MM.1S (cell line): ENCODE data around the gene ZBTB12.

Experiments
- DNase-seq: peaks from one replicate; pipeline ENCODE4 v3.0.0-alpha.2; 2015
- H2AFZ ChIP-seq: fragments of 300-600 bp; sonication (generic); 2 replicates; pipeline ENCODE4 v1.6.0; 2016; ENCODE audit warnings: antibody characterized with exemption, low read length
- H3F3A ChIP-seq: fragments of 300-600 bp; sonication (generic); 2 replicates; pipeline ENCODE4 v1.6.1; 2016; ENCODE audit warnings: mild to moderate bottlenecking, antibody characterized with exemption, low read length, moderate library complexity, mixed read lengths; ENCODE audit not compliant: insufficient read depth
- H3K27ac ChIP-seq: fragments of 300-600 bp; sonication (generic); 2 replicates; pipeline ENCODE4 v1.5.1; 2016; ENCODE audit warnings: mild to moderate bottlenecking, low read length
- H3K27me3 ChIP-seq: fragments of 300-600 bp; sonication (generic); replicated peaks from 2 replicates; pipeline ENCODE4 v1.6.0; 2016; ENCODE audit warnings: low read length; ENCODE audit not compliant: insufficient read depth
- H3K36me3 ChIP-seq: fragments of 300-600 bp; sonication (generic); replicated peaks from 2 replicates; pipeline ENCODE4 v1.6.1; 2016; ENCODE audit warnings: mild to moderate bottlenecking, low read length, mixed read lengths; ENCODE audit not compliant: insufficient read depth
- H3K4me1 ChIP-seq: fragments of 300-600 bp; sonication (generic); 2 replicates; pipeline ENCODE4 v1.6.1; 2016; ENCODE audit warnings: low read length, mixed read lengths
- H3K4me2 ChIP-seq: fragments of 300-600 bp; sonication (generic); 2 replicates; pipeline ENCODE4 v1.6.0; 2016; ENCODE audit warnings: low read depth, low read length
- H3K4me3 ChIP-seq: fragments of 300-600 bp; sonication (generic); 2 replicates; pipeline ENCODE4 v1.5.1; 2016; ENCODE audit warnings: low read length, mixed read lengths
- H3K79me2 ChIP-seq: fragments of 300-600 bp; sonication (generic); 2 replicates; pipeline ENCODE4 v1.6.1; 2016; ENCODE audit warnings: mixed run types, low read length, mixed read lengths
- H3K9ac ChIP-seq: fragments of 300-600 bp; sonication (generic); 2 replicates; pipeline ENCODE4 v1.6.1; 2016; ENCODE audit warnings: low read length, mixed read lengths
- H3K9me2 ChIP-seq: fragments of 300-600 bp; sonication (generic); replicated peaks from 2 replicates; pipeline ENCODE4 v1.6.1; 2016; ENCODE audit warnings: mild to moderate bottlenecking, low read length, mixed read lengths; ENCODE audit not compliant: insufficient read depth
- H3K9me3 ChIP-seq: fragments of 300-600 bp; sonication (generic); replicated peaks from 2 replicates; pipeline ENCODE4 v1.6.1; 2016; ENCODE audit warnings: mild to moderate bottlenecking, low read length, mixed read lengths; ENCODE audit not compliant: insufficient read depth
- H4K20me1 ChIP-seq: fragments of 300-600 bp; sonication (generic); 2 replicates; pipeline ENCODE4 v1.6.1; 2016; ENCODE audit warnings: mild to moderate bottlenecking, low read length, moderate library complexity, mixed read lengths; ENCODE audit not compliant: insufficient read depth
- EZH2 ChIP-seq: fragments of 300-600 bp; sonication (generic); optimal IDR thresholded peaks from 2 replicates; pipeline ENCODE3; 2017; ENCODE audit warnings: low read depth, mild to moderate bottlenecking, antibody characterized with exemption, low read length, mixed read lengths
- EZH2phosphoT487 ChIP-seq: fragments of 300-600 bp; sonication (generic); IDR thresholded peaks from 2 replicates; pipeline ENCODE4 v1.6.1; 2018; ENCODE audit warnings: antibody characterized with exemption, low read length
- TF ChIP-seq, protein P1 (sequence below): fragments of 300-600 bp; sonication (generic); IDR thresholded peaks from 2 replicates; pipeline ENCODE4 v1.5.1; 2016; ENCODE audit warnings: antibody characterized with exemption, low read length, mixed read lengths

Gene ZBTB12

DNA sequence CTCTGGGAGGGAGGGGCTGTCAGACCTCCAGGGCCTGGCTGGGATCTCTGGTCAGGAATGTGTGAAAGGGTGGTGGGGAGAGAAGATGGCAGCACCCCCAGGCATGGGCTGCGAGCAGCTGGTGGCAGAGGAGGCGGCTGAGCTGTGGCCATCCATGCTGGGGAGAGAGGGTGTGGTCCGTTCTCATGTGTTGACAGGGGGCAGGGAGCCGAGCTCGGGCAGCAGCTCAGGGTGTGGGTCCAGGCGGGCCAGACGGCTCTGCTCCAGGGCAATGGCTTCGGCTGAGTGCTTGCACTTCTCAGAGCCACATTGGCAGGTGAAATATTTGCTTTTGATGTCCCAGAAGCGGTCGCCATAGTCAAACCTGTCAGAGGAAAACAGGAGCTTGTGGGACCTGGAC, 22.0 kb downstream of the ZBTB12 start:
- H4K20me1 ChIP-seq, result no peaks in the 10 kb centered on the region
- no peak overlapping the region for H3K27ac ChIP-seq
- H3K9me2 ChIP-seq, result no peaks in the 10 kb centered on the region
- H2AFZ ChIP-seq, result no peak overlapping the region
- no peak for DNase-seq
- TF ChIP-seq EZH2phosphoT487 (no peak), EZH2 (no peak)
- TF ChIP-seq, protein P1, sequence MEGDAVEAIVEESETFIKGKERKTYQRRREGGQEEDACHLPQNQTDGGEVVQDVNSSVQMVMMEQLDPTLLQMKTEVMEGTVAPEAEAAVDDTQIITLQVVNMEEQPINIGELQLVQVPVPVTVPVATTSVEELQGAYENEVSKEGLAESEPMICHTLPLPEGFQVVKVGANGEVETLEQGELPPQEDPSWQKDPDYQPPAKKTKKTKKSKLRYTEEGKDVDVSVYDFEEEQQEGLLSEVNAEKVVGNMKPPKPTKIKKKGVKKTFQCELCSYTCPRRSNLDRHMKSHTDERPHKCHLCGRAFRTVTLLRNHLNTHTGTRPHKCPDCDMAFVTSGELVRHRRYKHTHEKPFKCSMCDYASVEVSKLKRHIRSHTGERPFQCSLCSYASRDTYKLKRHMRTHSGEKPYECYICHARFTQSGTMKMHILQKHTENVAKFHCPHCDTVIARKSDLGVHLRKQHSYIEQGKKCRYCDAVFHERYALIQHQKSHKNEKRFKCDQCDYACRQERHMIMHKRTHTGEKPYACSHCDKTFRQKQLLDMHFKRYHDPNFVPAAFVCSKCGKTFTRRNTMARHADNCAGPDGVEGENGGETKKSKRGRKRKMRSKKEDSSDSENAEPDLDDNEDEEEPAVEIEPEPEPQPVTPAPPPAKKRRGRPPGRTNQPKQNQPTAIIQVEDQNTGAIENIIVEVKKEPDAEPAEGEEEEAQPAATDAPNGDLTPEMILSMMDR, result no peak
- H3K36me3 ChIP-seq, result no peaks in the 10 kb centered on the region
- H3K4me1 ChIP-seq, result no peaks in the 10 kb centered on the region
- H3K27me3 ChIP-seq, result no peaks in the 10 kb centered on the region
- H3K4me2 ChIP-seq, result no peak overlapping the region
- H3K4me3 ChIP-seq, result no peak overlapping the region
- no peaks in the 10 kb centered on the region for H3F3A ChIP-seq
- no peaks in the 10 kb centered on the region for H3K9me3 ChIP-seq
- H3K9ac ChIP-seq, result no peak overlapping the region
- no peaks in the 10 kb centered on the region for H3K79me2 ChIP-seq

DNA sequence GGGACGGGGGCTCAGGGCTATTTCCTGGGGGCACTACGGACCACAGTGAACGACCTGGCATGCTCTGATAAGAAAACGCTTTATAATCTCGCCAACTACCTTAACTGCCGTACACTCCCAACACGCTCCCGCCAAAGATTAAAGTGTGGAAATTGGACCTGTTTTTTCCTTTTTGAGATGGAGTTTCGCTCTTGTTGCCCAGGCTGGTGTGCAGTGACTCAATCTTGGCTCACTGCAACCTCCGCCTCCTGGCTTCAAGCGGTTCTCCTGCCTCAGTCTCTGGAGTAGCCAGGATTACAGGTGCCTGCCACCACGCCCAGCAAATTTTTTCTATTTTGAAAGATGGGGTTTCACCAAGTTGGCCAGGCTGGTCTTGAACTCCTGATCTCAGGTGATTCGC, 22.7 kb downstream of the ZBTB12 start:
- H3K4me1 ChIP-seq, result no peaks in the 10 kb centered on the region
- no peak for DNase-seq
- no peak overlapping the region for H2AFZ ChIP-seq
- no peak overlapping the region for H3K4me3 ChIP-seq
- H3F3A ChIP-seq, result no peaks in the 10 kb centered on the region
- no peaks in the 10 kb centered on the region for H3K27me3 ChIP-seq
- no peak overlapping the region for H3K9ac ChIP-seq
- H3K9me3 ChIP-seq, result no peaks in the 10 kb centered on the region
- no peak overlapping the region for H3K27ac ChIP-seq
- H3K36me3 ChIP-seq, result no peaks in the 10 kb centered on the region
- no peak overlapping the region for H3K4me2 ChIP-seq
- H3K9me2 ChIP-seq, result no peaks in the 10 kb centered on the region
- H3K79me2 ChIP-seq, result no peaks in the 10 kb centered on the region
- TF ChIP-seq EZH2phosphoT487 (no peak), EZH2 (no peak)
- TF ChIP-seq, protein P1, result no peak
- no peaks in the 10 kb centered on the region for H4K20me1 ChIP-seq

DNA sequence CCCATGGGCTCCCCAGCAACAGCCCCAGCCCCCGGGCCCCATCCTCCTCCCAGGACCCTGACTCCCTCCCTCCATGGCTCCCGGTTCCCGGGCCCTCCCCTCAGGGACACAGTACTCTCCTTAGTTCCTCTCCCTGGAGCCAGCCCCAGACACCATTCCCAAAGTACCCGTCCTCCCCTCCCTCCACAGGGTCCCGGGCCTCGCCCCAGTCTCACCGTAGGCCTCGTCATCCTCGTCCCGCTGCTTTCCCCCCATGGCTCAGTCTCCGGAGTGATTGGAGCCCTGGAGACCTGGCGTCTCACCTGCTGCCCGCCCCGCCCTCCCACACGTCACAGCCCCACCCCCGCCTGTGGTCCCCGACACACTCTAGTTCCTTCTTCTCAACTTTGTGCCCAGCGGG, 23.2 kb downstream of the ZBTB12 start, which contains the start of gene SLC44A4:
SLC44A4 (minus strand) TSS at position 272 of the 400 bp plus-strand sequence; CDS start at position 255, 17 bp downstream.
- Histone ChIP-seq H3K36me3 (no peaks in the 10 kb centered on the region), H4K20me1 (no peaks in the 10 kb centered on the region), H3F3A (no peaks in the 10 kb centered on the region), H3K9me2 (no peaks in the 10 kb centered on the region), H3K79me2 (no peaks in the 10 kb centered on the region), H3K9ac (no peak within 1 kb of the TSS), H3K4me2 (no peak within 1 kb of the TSS), H3K9me3 (no peaks in the 10 kb centered on the region), H3K27me3 (no peaks in the 10 kb centered on the region), H3K4me3 (no peak within 1 kb of the TSS), H3K27ac (no peak within 1 kb of the TSS), H2AFZ (no peak within 1 kb of the TSS), H3K4me1 (no peaks in the 10 kb centered on the region)
- TF ChIP-seq EZH2phosphoT487 (no peak), EZH2 (no peak)
- TF ChIP-seq, protein P1, result no peak
- DNase-seq, result no peak
